GM12892 (cell line): Measurements from ENCODE around the gene NAV3.

Experiments used
- POLR2A ChIP-seq: IDR thresholded peaks from 2 replicates; pipeline ENCODE4 v1.6.1; 2011; ENCODE audit warnings: low read depth, low read length, control low read depth
- POLR2AphosphoS5 ChIP-seq: IDR thresholded peaks from 2 replicates; pipeline ENCODE4 v1.6.1; 2011; ENCODE audit warnings: low read depth, low read length, control low read depth

- TF ChIP-seq POLR2A = no peak
- TF ChIP-seq POLR2AphosphoS5 = no peak
Measured at GRCh38 chr12:77782034-77782433, 48.7 kb upstream of the NAV3 start.
